Mesenteric fat pad (tissue), 1 donor: ENCODE measurements around the gene RNF151. TPM values are rescaled to one million over a fixed set of nuclear protein-coding genes. Genes with fewer than 3 reads are reported as not detected.

ENCODE experiments used
- DNase-seq: peaks from one replicate; pipeline ENCODE4 v3.0.0-alpha.2; 2020; ENCODE audit warnings: low spot score
- total RNA-seq: library from RNA; stranded (reverse); fragmentation: NEBNext Ultra II Directional; extraction: Animal tissue kit (Norgen Biotek cat#: 25700); gene quantifications from one replicate; pipeline ENCODE4 v1.2.1, GENCODE V29; 2021
- donor health status: DM: yes; HTN: yes; CAD: no.

The RNF151 gene
- total RNA-seq, 1 donor from 2014 or later: not detected

DNA sequence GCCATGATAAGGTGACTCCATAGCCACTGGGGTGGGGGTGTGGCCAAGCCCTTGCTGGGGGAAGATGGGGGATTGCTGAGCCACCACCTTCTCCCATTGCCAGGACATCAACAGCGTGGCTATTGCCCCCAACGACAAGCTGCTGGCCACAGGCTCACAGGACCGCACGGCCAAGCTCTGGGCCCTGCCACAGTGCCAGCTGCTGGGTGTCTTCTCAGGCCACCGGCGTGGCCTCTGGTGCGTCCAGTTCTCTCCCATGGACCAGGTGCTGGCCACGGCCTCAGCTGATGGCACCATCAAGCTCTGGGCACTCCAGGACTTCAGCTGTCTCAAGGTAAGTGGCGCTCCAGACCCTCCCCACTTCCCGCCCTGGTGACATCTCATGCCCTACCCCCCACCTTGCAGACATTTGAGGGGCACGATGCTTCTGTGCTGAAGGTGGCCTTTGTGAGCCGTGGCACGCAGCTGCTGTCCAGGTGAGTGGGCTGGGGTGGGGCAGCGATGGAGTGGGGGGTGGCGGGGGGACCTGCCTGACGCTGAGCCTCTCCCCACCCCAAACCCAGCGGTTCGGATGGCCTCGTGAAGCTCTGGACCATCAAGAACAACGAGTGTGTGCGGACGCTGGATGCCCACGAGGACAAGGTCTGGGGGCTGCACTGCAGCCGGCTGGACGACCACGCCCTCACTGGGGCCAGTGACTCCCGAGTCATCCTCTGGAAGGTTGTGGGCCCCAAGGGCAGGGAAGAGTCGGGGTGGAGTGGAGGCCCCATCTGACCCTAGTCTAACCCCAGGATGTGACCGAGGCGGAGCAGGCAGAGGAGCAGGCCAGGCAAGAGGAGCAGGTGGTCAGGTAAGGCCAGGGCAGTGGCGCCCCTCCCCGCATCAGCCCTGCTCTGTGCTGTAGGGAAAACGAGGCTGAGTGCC lies 10.6 kb downstream of the RNF151 start:
- no peak for DNase-seq

DNA sequence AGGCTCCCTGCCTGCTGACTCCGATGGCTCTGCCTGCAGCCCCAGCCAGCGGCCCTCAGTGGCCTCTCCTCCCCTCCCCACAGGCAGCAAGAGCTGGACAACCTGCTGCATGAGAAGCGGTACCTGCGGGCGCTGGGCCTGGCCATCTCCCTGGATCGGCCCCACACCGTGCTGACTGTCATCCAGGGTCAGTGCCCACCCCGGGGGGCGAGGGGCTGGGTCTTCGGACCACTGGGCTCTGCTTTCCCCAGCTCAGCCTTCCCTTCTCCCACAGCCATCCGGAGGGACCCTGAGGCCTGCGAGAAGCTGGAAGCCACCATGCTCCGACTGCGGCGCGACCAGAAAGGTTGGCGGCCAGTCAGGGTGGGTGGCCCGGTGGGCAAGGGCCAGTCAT lies 11.2 kb downstream of the RNF151 start:
- no peak for DNase-seq

DNA sequence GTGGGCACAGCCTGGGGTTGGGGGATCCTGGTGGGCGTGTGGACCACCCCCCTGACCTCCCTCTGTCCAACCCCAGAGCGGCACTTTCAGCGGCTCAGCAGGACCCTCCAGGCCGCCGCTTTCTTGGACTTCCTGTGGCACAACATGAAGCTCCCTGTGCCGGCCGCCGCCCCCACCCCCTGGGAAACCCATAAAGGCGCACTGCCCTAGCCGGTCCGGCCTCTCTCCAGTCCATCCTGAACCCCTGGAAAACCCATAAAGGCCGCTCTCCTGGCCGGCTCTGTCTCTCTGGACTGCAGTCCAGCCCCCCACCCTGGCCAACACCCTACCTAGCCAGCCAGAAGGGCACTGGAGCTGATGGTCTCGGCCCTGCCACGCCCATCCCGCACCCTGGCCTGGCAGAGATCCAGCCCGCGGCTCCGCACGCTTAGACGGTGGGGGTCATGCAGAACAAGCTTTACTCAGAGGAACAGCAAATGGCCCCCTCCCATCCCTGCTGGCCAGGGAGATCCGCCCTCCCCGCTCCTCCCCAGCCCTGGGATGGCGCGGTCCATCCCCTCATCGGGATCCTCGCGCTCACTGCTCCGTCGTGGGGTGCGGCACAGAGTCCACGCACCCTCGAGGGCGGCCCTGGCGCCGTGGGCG lies 11.9 kb downstream of the RNF151 start:
- no peak for DNase-seq

DNA sequence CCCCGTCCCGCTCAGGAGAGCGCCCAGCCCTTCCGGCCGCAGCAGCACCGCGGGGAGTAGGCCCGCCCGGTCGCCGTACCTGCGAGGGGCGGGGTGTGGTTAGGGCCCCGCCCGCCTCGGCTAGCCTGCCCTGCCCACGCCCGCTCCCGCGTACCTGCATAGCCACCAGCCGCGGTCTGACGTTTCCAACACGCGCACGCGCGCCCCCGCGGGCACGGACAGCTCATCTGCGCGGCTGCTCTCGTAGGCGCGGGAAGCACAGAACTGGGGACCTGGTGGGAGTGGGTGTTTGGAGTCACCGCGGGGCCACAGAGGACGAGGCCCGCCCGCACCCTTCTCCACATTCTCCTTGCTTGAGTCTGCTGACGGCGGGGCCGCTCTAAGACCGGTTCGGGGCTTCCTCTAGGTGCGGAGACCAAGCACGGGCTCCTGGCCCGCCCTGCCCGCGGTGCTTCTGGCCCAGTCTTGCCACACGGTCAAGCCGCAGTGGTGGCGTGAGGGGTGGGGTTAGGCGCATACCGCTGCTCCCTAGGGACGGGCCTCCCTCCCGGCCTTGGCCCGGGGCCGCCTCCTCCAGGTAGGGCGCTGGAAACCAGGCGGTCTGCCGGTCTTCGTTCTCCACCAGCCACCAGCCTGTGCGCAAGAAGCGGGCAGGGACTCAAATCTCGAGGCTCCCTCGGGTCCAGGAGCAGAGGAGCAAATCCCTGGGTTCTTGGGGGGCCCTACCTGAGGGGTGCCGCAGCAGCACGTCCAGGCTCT lies 12.8 kb downstream of the RNF151 start:
- DNase-seq: no peak

DNA sequence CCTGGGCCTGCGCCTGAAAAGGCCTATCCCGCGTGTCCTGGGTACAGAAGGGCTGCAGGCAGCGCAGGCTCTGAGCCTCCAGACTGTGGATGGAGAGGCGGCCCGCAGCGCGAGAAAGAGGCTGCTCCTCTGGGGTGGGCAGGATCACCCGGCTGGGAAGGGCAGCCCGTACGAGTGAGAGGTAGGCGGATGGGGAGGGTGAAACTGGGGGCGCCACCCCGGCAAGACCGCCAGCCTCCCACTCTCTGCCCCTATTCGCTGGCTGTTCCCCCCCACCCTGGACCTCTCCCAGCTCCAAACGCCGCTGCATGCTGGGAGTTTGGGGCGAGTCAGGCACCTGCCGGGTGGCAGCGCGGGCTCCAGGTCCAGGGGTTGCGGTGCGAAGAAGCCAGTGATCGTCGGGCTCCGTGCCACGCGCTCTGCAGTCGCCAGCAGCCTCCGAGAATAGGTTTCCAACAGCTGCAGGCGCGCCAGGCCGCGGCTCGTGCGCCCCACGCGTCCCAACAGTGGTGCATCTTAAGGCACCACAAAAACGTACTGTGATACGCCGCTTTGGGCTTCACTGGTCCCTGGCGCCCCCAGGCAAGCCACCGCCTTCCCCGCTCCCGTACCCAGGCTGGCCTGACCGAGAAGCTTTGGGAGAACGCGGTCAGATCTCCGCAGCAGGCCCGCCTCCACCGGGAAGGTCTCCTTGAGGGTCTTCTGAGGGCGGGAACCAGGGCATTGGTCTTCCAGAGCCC lies 13.5 kb downstream of the RNF151 start:
- DNase-seq: no peak

DNA sequence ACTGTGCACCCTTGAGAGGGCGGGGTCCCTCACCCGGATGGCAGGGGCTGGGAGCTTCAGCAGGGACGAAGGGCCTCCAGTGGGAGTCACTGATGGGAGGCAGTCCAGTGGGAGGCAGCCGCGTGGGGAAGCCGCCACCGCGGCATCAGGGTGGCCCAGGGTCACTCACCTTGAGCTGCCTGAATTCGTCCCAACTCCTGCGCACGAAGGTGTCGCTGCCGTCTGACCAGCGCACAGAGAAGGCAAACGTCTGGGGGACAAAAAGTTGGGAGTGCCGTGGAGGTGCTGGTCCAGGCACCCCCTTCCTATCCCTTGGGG lies 14.1 kb downstream of the RNF151 start:
- DNase-seq: no peak

DNA sequence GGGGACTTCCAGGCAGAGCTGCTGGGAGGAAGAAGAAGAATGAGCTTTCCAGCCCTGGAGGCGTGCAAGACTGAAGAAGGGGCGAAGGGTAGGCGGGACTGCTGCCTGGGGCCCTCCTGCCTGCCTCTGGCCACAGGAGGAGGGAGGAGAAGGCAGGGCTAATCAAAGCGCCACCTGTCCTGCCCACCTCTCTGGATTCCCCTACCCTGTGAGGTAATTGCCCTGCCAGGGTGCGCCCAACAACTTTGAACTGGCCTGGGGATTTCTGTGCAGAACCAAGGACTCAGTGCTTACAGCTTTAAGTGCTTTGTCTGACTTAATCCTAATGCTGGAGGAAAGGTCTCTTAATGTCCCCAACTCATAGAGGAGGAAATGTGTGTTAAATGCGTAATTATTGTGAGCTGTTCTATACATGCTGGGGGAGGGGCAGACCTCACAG lies 14.8 kb downstream of the RNF151 start, which contains the start of gene NOXO1:
Gene NOXO1 (minus strand): TSS at position 72 of the 439 bp plus-strand sequence. CDS start 290 bp downstream, outside the sequence.
- DNase-seq: no peak

DNA sequence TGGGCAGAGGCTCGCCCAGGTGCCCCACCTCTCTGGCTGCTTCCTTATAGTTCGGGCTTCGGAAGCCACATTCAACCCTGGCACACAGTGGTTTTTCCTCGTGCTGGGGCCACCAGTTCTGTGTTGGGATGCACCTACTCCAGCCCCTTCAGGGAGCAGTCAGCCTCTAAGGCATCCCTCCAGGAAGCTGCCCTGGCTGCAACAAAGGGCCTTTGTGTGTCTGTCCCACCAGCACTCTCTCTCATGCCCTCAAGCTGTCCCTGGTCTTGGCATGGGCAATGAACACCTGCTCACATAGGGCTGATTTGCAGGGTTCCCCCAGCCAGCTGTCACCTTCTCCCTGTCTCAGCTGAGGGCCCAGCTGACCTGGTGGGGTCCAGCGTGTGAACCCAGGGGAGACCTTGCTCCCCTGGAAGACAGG lies 15.4 kb downstream of the RNF151 start:
- no peak for DNase-seq

DNA sequence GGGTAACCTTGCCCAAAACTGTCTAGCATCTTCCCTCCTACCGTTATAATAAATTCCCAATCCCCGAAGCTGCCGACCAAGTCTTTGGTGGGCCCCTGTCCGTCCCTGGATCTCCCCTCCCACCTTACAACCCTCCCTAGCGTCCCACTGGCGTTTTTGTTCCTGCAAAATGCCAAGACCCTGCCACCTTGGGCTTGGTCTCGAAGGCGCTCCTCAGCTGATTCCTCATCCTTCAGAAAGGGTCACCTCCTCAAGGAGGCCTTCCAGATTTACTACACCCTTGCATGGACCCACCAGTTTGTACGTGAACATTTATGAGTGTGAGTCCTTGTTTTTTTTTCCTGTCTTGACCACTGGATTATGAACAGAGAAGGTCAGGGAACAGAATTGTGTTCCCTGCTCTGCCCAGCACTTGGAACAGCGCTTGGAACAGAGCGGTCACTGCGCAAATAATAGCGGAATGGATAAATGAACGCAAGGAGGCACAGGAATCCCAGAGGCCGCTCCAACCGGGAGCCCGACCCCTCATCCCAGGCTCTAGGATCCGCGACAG lies 16.4 kb downstream of the RNF151 start:
- DNase-seq: no peak

DNA sequence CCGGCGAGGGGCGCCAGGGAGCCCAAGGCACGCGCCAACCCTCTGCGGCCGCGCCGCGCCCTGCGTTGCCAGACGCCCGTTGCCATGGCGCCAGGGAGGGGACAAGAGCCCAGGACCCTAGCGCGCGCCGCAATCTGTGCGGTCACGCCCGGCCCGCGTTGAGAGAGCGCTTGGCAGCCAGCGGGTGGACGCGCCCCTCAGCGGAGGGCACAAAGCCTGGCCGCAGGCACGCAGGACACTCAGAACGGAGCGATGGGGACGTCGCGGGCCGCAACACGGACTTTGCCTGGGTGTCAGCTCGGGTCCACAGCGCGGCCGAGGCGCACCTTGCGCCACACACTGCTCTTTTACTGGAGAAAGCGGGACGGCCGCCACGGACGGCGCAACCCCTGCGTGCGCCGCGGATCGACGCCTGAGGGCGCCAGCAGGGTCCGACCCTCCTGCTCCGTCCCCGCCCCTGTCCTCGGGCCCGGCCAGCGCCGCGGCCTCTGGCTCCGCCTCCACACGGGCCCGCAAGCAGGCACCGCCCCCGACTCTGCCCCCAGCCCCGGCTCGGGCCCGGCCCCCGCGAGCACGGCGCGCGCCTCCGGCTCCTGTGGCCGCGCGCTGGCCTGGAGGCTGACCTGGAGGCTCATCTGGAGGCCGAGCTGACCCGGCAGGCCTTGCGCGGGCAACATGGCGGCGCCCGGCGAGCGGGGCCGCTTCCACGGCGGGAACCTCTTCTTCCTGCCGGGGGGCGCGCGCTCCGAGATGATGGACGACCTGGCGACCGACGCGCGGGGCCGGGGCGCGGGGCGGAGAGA lies 17.1 kb downstream of the RNF151 start, which contains the start of gene GFER:
Gene GFER (plus strand): TSS at position 650 of the 803 bp plus-strand sequence. CDS start 26 bp downstream, at position 676.
- DNase-seq: peak; percentile 98

DNA sequence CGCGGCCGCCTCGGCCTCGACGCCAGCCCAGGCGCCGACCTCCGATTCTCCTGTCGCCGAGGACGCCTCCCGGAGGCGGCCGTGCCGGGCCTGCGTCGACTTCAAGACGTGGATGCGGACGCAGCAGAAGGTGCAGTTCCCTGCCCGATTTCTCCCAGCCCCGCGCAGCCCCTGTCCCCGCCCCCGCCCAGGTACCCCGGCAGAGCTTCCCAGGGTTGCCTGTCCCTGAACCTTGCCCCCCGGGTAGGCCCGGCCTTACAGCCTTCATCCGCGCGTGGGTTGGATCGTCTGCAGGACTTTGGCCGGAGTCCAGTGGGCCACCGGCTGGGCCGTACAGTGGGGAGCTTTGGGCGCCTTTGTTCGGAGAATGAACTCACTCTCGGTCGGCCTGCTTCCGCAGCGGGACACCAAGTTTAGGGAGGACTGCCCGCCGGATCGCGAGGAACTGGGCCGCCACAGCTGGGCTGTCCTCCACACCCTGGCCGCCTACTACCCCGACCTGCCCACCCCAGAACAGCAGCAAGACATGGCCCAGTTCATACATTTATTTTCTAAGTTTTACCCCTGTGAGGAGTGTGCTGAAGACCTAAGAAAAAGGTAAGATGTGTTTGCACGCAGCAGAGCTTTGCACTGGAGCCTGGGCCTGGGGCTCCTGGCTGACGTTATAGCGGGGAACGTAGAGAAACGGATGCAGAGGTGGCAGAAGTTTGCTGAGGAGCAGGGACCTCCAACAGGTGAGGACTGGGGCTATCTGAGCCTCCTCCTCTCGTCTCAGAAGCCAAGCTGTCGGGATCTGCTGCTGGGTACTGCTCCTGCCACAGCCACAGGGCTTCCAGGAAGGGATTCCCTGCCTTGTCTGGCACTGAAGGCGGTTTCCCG lies 17.9 kb downstream of the RNF151 start:
- DNase-seq: no peak

DNA sequence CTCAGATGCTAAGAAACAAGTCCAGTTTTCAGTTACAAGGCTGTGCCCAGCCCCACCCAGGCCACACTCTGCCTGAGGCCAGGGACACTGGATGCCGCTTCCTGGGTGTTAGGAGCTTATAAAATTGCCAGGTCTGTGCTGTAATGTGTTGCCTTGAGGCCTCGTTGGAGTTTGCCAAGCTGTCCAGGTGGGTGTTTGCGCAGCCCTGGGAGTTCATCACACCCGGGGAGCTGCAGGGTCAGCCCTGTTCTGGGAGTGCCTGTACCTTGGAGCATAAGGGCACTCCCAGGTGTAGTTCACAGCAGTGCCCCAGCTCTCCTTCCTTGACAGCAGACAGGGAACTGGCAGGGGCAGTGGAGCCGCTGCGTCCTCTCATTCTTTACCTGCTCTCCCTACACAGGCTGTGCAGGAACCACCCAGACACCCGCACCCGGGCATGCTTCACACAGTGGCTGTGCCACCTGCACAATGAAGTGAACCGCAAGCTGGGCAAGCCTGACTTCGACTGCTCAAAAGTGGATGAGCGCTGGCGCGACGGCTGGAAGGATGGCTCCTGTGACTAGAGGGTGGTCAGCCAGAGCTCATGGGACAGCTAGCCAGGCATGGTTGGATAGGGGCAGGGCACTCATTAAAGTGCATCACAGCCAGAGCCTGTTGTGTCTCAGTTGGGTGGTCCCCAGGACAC lies 19.0 kb downstream of the RNF151 start:
- DNase-seq: no peak

DNA sequence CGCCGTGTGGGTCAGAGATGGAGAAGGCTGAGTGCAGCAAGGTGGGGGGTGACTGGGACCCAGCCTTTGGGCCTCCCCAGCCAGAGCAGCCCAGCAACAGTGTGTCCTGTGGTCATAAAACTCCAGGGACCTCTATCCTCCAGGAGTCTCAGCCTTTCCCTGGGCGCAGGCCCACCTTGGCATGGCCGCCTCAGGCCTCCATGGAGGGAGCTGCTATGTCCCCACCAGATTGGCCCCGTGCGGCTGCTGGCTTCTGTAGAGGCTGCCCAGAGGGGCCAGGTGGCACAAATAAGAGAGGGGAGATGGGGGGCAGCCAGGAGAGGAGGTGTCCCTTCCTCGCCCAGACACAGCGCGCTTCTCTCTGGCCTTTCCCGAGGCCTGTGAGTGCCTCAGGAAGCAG lies 20.5 kb downstream of the RNF151 start:
- DNase-seq: no peak

DNA sequence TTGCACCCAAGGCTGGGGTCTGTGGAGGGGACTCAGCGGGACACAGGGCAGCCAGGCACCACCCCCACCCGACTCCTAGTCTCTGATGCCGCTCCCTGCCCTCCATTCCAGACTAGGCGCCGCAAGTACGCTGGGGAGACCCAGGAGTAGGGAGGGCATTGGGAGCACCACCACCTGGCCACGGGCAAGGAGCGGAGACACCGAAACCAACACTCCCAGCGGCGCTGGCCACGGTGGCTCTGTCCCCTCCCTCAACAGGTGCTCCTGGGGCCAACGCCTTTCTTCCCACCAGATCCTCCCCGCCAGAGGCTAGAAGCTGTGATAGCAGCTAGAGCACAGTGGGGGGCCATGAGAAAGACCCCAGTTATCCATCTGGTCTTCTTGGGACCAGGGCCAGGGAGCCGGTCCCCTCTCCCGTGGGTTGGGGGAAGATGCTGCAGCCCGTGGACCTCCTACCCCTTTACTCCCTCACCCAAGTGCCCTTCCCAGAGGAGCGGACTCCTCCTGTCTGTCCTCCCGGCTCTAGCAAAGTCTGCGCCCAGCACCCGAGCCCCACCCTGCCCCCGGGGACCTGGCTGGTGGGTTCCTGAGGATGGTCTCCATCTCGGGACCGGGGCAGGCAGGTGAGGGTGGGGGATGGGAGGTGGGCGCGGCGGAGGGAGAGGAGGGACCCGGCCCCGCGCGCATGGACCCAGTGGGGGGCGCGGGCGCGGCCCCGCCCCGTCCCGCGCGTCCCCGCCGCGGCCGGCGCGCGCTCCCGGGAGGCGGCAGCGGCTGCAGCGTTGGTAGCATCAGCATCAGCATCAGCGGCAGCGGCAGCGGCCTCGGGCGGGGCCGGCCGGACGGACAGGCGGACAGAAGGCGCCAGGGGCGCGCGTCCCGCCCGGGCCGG lies 22.8 kb downstream of the RNF151 start, which contains the start of gene SYNGR3:
Gene SYNGR3 (plus strand): TSS at position 762 of the 892 bp plus-strand sequence. CDS start 133 bp downstream, outside the sequence.
- DNase-seq: no peak

DNA sequence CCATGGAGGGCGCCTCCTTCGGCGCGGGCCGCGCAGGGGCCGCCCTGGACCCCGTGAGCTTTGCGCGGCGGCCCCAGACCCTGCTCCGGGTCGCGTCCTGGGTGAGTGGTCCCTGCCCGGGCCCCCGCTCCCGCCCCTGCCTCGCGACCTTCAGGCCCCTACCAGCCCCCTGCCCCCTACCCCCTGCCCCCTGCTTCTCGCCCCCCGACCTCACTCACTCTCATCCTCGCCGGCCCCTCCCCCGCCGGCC lies 23.4 kb downstream of the RNF151 start:
- DNase-seq: no peak

DNA sequence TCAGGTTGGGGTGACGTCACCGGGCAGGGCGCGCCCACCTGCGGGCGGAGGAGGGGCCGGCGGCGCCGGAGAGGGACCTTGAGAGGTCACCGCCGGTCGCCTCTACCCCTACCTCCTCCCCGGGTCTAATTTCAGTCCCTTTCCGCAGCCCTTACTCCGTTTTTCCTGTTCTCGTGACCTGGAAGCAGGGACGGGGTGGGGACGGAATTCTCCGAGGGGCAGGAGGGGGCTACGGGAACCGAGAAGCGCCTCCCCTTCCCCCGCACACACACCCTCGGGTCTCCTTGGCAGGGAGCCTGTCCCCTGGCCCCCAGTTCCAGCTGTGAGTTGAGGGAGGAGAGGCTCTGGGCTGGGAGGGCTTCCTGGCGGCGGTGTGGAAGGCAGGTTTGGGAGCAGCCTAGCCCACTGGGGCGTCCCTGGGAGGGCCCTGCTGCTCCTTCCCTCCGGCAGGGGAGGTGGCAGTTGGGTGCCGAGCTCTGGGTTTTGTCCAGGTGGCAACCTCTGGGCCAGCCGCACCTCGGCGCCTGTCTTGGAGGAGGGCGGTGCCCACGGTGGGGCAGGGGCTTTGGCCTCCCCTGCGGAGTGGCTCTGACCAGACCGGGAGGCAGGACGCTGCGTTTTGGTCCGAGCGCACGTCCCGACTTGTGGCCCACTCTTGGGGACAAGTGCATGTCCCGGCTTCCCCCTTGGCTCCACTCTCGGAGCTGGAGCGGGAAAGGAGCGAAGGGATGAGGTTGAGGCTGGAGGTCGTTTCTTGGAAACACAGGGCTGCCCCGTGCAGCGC lies 23.9 kb downstream of the RNF151 start:
- no peak for DNase-seq
